BLaER1 treated with 17β-estradiol and CSF1 and Interleukin-3, amounts not matched to agents 10 nM and 100 nM (cell line): ENCODE data around the gene MTM1.

ENCODE experiments used
- H3K27ac ChIP-seq, 11 experiments: shearing (Covaris generic); formaldehyde crosslinking; 2 replicates each; pipeline ENCODE4 v1.8.1; 2022
- H3K27me3 ChIP-seq, 11 experiments: shearing (Covaris generic); formaldehyde crosslinking; 2 replicates each; pipeline ENCODE4 v1.8.1; 2022
- H3K36me3 ChIP-seq, 11 experiments: shearing (Covaris generic); formaldehyde crosslinking; 2 replicates each; pipeline ENCODE4 v1.8.1; 2022
- H3K4me1 ChIP-seq, 10 experiments: shearing (Covaris generic); formaldehyde crosslinking; 2 replicates each; pipeline ENCODE4 v1.8.1; 2022
- H3K4me2 ChIP-seq, 11 experiments: shearing (Covaris generic); formaldehyde crosslinking; 2 replicates each; pipeline ENCODE4 v1.8.1; 2022
- H3K4me3 ChIP-seq, 10 experiments: shearing (Covaris generic); formaldehyde crosslinking; 2 replicates each; pipeline ENCODE4 v1.8.1; 2022
- H3K9ac ChIP-seq, 11 experiments: shearing (Covaris generic); formaldehyde crosslinking; 2 replicates each; pipeline ENCODE4 v1.8.1; 2022
- H3K9me3 ChIP-seq, 11 experiments: shearing (Covaris generic); formaldehyde crosslinking; replicated peaks in 1 of 11; 2 replicates each; pipeline ENCODE4 v1.8.1; 2022
- H4K20me1 ChIP-seq, 11 experiments: shearing (Covaris generic); formaldehyde crosslinking; 2 replicates each; pipeline ENCODE4 v1.8.1; 2022
- Cebpa-rat ChIP-seq, 11 experiments: shearing (Covaris generic); IDR thresholded peaks; 2 replicates each; pipeline ENCODE4 v1.8.1; 2022

The MTM1 gene

DNA sequence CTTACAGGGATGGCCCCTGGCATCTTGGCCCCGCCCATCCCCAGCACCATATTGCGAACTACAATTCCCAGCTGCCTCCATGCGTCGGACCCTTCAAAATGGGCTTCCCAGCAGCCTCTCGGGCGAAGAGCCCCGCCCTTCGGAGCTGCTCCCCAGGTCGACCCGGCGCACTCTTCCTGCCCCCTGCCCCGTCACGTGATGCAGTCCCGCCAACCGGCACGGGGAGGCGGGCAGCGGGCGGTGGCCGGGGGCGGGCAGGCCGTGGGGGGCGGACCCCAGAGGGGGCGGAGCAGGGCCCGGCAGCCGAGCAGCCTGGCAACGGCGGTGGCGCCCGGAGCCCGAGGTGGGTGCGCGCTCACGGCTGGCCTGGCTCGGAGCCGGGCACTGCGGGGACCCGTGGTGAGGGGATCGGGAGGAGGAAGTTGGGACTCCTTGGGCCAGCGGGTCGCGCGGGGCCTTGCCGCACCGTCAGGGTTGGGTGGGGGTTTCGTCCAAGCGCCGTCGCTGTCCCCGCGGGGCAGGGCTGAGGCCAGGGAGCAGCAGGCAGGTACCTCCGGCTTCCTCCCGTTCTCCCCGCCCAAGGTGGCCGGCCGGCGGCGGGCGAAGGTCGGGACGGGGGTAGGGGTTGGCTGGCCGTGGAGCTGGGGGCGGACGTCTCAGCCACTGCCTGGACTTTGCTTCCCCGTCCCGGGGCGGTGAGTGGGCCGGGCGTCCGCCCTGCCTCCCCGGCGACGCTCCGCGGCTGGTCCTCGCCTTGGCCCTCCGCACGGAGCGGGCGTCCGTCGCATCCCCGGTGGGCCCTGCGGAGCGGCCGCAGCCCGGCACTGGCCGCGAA lies at the start of gene MTM1:
Gene MTM1 (plus strand): TSS at position 302 of the 835 bp plus-strand sequence. CDS start 23,994 bp downstream, outside the sequence.
- Histone ChIP-seq H3K9me3 (peaks cover 0 to 6% (median 0%) of the 10 kb centered on the region in 11 experiments; a peak in 2 of 22 replicates), H3K4me3 (peak within 1 kb of the TSS; percentile 60 to 82 (median 75)), H3K9ac (peak within 1 kb of the TSS; percentile 82 to 94 (median 87)), H4K20me1 (peaks cover 0 to 27% (median 7%) of the 10 kb centered on the region in 11 experiments; a peak in 6 of 22 replicates), H3K27me3 (no peaks in the 10 kb centered on the region), H3K27ac (peak within 1 kb of the TSS; percentile 75 to 92 (median 84)), H3K4me1 (peaks cover 27 to 40% (median 34%) of the 10 kb centered on the region in 10 experiments), H3K36me3 (no peaks in the 10 kb centered on the region), H3K4me2 (peak within 1 kb of the TSS; percentile 68 to 83 (median 72))
- no peak for TF ChIP-seq Cebpa-rat (IDR thresholded peaks at IDR 0.05)

DNA sequence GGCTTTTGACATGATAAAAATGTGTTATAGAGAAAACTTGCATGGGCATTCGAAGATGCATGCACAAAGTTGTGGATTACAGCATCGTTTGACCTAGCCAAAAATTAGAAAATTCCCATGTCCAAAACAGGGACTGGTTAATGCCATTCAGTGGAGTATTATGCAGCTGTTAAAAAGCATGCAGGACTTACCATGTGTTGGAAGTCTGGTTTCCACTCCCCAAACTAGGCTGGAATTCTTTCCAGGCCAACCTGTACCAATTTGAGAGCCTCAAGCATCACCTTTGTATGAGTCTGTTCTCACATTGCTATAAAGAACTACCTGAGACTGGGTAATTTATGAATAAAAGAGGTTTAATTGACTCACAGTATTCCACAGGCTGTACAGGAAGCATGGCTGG lies 45.9 kb upstream of the MTM1 start:
- no peak for TF ChIP-seq Cebpa-rat (IDR thresholded peaks at IDR 0.05)
- Histone ChIP-seq H3K4me1 (peaks cover 0 to 2% (median 0%) of the 10 kb centered on the region in 10 experiments; a peak in 2 of 20 replicates), H3K4me2 (no peak overlapping the region), H3K4me3 (no peak overlapping the region), H3K9me3 (no peaks in the 10 kb centered on the region), H3K27me3 (no peaks in the 10 kb centered on the region), H3K36me3 (no peaks in the 10 kb centered on the region), H3K9ac (no peak overlapping the region), H4K20me1 (no peaks in the 10 kb centered on the region), H3K27ac (no peak overlapping the region)

DNA sequence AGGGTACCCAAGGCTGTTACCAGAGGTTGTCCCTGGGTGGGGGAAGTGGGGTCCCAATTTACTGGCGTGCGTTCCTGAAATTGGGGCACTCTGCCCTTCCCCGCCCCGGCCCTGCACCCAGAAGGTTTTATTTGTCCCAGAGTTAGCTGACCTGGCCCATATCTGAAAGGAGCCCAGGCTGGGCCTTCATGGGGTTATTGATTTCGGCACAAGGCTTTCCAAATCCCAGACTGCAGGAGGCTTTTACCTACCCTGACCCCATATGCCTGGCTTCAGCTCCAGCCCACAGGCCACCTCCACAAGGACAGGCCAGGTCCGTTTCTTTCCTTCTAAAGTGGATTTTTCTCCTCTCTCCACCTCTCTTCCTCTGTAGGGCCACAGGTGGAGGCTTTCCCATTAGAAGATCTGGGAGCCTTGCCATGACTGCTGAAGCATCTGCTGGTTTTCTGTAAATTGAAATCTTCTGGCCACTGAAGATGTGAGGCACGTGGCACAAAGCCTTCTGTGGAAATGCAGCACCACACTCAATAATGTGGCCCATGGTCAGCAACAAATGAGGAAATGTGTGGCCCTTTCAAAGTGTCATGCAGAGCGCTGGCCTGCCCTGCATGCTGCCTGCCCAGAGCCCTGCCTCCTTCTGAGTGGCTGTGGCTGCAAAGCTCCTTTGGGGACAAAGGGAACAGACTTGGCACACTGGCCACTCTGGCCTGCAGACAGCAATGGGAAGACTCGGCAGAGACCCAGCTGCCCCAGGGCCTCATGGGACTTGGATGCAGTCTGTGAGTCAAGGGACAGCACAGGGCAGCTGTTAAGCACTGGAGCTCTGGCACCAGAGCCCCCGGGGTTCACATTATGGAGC lies 43.1 kb upstream of the MTM1 start:
- Histone ChIP-seq H3K9me3 (0 out of 22 replicates have a peak, but pooled peaks cover 0 to 4% (median 0%) of the 10 kb centered on the region in 11 experiments), H3K4me3 (no peak overlapping the region), H3K27me3 (no peaks in the 10 kb centered on the region), H3K9ac (no peak overlapping the region), H3K4me1 (no peaks in the 10 kb centered on the region), H3K36me3 (no peaks in the 10 kb centered on the region), H3K4me2 (no peak overlapping the region), H3K27ac (no peak overlapping the region), H4K20me1 (no peaks in the 10 kb centered on the region)
- TF ChIP-seq Cebpa-rat (IDR thresholded peaks at IDR 0.05): no peak

DNA sequence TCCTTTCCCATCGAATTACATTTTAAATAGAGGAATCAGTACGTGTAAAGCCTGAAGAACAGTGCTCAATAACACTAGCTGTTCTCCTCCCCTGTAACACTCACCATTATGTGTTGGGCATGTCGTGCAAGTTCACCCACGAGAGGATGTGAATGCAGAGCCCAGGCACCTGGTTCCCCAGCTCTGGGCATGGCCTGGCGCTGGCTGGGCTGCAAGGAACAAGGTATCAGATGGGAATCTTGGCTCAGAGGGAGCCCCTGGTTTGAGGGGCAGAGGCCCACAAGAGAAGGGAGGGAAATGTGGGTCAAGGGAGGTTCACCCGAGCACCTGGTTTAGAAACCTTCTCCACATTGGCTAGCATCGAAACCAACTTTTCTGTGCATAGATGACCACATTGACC lies 41.7 kb upstream of the MTM1 start:
- Histone ChIP-seq H3K27me3 (no peaks in the 10 kb centered on the region), H3K36me3 (no peaks in the 10 kb centered on the region), H3K9ac (no peak overlapping the region), H3K27ac (no peak overlapping the region), H3K9me3 (0 out of 22 replicates have a peak, but pooled peaks cover 0 to 4% (median 0%) of the 10 kb centered on the region in 11 experiments), H3K4me2 (no peak overlapping the region), H3K4me1 (no peaks in the 10 kb centered on the region), H4K20me1 (no peaks in the 10 kb centered on the region), H3K4me3 (no peak overlapping the region)
- TF ChIP-seq Cebpa-rat (IDR thresholded peaks at IDR 0.05): no peak

DNA sequence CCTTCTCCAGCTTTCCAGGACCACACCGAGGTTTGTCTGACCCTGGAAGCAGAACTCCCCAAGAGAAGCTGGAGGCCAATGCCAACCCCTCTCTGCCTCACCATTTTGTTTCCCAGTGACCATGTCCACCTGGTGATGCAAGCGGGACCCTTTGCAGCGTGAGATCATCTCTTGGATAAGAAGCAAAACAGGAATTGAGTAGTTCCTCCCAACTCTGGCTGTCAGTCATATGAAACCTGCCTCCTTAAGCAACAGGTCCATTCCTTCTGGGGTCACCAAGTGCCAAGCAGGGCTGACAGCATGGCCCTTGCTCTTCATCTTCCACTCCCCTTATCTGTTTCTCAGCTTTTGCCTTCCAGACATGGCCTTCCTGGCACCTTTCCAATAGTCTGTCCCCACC lies 41.3 kb upstream of the MTM1 start:
- no peaks in the 10 kb centered on the region for H3K4me1 ChIP-seq
- H3K4me3 ChIP-seq: no peak overlapping the region
- no peaks in the 10 kb centered on the region for H4K20me1 ChIP-seq
- no peak overlapping the region for H3K9ac ChIP-seq
- 0 out of 22 replicates have a peak, but pooled peaks cover 0 to 4% (median 0%) of the 10 kb centered on the region in 11 experiments for H3K9me3 ChIP-seq
- H3K4me2 ChIP-seq: no peak overlapping the region
- H3K36me3 ChIP-seq: no peaks in the 10 kb centered on the region
- no peak for TF ChIP-seq Cebpa-rat (IDR thresholded peaks at IDR 0.05)
- no peaks in the 10 kb centered on the region for H3K27me3 ChIP-seq
- no peak overlapping the region for H3K27ac ChIP-seq

DNA sequence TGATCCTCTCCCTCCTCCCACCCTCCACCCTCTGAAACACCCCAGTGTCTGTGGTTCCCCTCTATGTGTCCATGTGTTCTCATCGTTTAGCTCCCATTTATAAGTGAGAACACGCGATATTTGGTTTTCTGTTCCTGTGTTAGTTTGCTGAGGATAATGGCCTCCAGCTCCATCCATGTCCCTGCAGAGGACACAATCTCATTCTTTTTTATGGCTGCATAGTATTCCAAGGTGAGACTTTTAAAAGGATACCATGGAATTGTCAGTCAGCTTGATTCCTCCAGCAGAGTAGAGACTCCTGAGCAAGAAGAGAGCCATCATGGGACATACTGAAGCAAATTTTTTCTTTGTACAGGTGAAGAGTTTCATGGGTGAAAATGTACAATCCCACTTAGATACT lies 38.8 kb upstream of the MTM1 start:
- H3K4me3 ChIP-seq: no peak overlapping the region
- H4K20me1 ChIP-seq: no peaks in the 10 kb centered on the region
- H3K4me1 ChIP-seq: no peaks in the 10 kb centered on the region
- TF ChIP-seq Cebpa-rat (IDR thresholded peaks at IDR 0.05): no peak
- no peaks in the 10 kb centered on the region for H3K36me3 ChIP-seq
- no peak overlapping the region for H3K4me2 ChIP-seq
- peaks cover 0 to 11% (median 6%) of the 10 kb centered on the region in 11 experiments; a peak in 12 of 22 replicates for H3K9me3 ChIP-seq
- H3K27ac ChIP-seq: no peak overlapping the region
- H3K9ac ChIP-seq: no peak overlapping the region
- H3K27me3 ChIP-seq: no peaks in the 10 kb centered on the region

DNA sequence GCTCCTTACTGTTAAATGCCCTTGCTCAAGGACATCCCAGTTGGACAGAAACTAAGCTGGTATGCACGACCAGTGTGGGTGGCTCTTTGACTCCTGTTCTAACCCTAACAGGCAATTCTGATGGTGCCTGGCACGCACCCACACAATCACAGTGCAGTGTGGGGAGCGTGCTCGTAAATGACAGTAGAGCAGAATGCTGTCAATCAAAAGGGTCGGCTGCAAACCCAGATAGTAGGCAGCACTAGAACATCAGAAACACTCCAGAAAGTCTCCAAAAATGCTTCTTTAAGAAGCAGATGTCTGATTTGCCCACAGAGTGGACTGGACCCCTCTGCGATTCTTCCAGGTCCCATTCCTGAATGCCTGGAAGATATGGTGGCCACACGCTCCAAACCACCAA lies 37.6 kb upstream of the MTM1 start:
- H3K27me3 ChIP-seq: no peaks in the 10 kb centered on the region
- no peak overlapping the region for H3K4me3 ChIP-seq
- no peaks in the 10 kb centered on the region for H3K4me1 ChIP-seq
- no peak overlapping the region for H3K4me2 ChIP-seq
- H3K36me3 ChIP-seq: no peaks in the 10 kb centered on the region
- TF ChIP-seq Cebpa-rat (IDR thresholded peaks at IDR 0.05): no peak
- H4K20me1 ChIP-seq: no peaks in the 10 kb centered on the region
- no peak overlapping the region for H3K27ac ChIP-seq
- H3K9me3 ChIP-seq: peaks cover 11 to 23% (median 18%) of the 10 kb centered on the region in 11 experiments
- H3K9ac ChIP-seq: no peak overlapping the region

DNA sequence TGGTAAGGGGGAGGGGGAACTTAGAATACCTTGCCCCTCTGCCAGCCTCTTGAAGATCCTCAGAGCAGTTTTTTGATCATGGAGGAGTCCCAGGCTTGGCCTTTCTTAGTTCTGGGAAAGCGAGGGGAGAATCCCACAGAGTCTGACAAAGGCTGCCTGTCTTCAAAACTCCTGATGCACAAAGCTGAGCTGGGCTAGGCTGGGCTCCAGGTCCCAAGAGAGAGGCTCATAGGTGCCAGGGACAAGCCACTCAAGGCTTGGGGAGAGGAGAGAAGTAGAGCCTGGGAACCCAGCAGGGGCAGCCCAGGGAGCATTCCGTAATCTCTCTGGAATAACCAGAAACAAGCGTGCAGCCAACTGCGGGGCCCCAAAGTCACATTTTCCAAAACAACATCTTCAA lies 37.0 kb upstream of the MTM1 start:
- H3K27ac ChIP-seq: no peak overlapping the region
- no peak overlapping the region for H3K9ac ChIP-seq
- no peak overlapping the region for H3K4me3 ChIP-seq
- no peaks in the 10 kb centered on the region for H4K20me1 ChIP-seq
- peaks cover 18 to 30% (median 24%) of the 10 kb centered on the region in 11 experiments for H3K9me3 ChIP-seq
- no peak for TF ChIP-seq Cebpa-rat (IDR thresholded peaks at IDR 0.05)
- H3K4me1 ChIP-seq: no peaks in the 10 kb centered on the region
- no peaks in the 10 kb centered on the region for H3K27me3 ChIP-seq
- no peaks in the 10 kb centered on the region for H3K36me3 ChIP-seq
- H3K4me2 ChIP-seq: no peak overlapping the region

DNA sequence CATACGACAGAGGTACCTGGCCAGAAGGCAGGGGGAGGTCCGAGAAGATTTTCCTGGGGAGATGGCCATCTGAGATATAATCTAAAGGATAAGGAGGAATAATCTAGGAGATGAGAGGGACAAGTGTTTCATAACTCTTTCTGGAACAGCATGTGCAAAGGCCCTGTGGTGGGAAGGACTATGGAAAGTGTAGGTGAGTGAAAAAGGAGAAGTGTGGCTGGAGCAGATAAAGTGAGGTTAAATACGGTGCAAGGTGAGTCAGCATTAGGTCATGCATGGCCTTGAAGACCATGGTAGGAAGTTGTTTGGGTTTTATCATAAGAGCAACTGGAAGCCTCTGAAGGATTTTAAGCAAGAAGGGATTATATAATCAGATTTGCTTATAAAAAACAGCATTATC lies 34.6 kb upstream of the MTM1 start:
- no peak for TF ChIP-seq Cebpa-rat (IDR thresholded peaks at IDR 0.05)
- no peak overlapping the region for H3K9ac ChIP-seq

More for the DNA sequence above, 34.6 kb upstream of the MTM1 start:
- Histone ChIP-seq H3K27ac (no peak overlapping the region), H3K4me3 (no peak overlapping the region), H3K4me1 (peaks cover 0 to 11% (median 0%) of the 10 kb centered on the region in 10 experiments; a peak in 3 of 20 replicates), H3K9me3 (peaks cover 39 to 54% (median 47%) of the 10 kb centered on the region in 11 experiments), H3K27me3 (no peaks in the 10 kb centered on the region), H4K20me1 (no peaks in the 10 kb centered on the region), H3K36me3 (0 out of 22 replicates have a peak, but pooled peaks cover 0 to 4% (median 0%) of the 10 kb centered on the region in 11 experiments), H3K4me2 (no peak overlapping the region)
